Stimulated activated CD4-positive, alpha-beta T cell treated with anti-CD3 and anti-CD28 coated beads, Interleukin-15, amount 100 ng/mL, for 24 hours (primary cell): ENCODE results near the gene AK8.
"Not testable (repeated sequence)": the region's sequence is repeated elsewhere in the genome, so short reads cannot be mapped to it uniquely, and the experiment has no call there.

Experiments used
- DNase-seq: peaks from one replicate; pipeline ENCODE4 v3.0.0-alpha.2; 2020

AK8 gene

DNA sequence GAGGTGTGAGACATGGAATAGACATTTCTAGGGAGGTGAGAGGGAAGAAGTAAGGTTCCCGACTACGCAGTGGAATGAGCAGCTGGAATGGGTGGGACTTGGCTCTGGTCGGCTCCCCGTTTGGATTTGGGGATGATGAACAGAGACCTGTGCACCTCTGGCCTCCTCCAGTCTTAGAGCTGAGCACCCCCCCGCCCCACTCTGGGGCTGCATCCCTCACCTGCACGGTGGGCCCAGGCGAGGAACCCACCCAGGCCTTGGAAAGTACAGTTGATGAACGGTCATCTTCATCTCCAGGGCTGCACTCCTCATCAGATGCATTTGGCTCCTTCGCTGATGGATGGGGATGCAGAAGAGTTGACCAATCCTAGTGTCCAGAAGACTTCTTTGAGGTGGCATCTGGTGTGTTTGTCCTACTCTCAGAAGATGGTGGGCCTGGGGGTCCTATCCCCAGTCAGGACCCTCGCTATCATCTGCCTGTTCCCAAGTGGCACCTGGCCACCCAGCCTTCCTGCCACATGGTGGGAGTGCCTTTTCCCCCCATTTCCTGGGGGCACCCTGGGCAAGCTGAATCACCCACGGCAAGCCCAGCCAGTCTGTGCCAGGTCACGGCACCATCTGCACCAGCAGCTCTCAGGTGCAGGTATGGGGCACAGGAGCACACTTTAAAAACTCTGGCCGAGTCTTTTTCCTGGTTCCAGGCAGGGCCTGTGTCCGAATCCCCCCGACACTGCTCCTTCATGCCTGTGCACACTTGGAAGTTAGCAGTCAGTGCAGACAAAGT lies 137.4 kb downstream of the AK8 start:
- no peak for DNase-seq

DNA sequence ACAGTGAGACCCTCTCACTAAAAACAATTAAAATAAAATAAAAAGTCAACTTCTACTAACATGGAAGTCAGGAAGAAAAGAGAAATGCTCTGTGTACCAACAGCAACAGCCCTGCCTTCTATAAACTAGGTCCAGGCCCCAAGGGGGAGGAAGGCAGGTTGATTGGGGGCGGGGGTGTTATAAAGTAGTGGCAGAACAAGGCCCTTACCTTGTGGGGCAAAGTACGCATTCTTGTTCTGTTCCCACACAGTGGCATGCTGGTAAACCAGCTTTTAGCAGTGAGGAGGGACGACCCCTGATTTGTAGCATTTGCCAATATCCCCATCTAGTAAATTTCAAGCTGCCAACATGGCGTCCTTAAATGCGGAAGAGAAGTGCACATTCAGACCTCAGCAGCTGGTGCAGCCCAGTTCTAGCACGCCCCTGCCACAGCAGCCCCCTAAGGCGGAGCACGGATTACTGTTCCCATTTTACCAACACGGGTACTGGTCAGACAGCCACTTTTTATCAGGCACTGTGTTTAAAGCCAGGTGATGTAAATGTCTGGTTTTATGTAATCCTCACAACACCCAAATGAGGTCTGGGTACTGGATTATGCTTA lies 138.3 kb downstream of the AK8 start:
- DNase-seq, result no peak

DNA sequence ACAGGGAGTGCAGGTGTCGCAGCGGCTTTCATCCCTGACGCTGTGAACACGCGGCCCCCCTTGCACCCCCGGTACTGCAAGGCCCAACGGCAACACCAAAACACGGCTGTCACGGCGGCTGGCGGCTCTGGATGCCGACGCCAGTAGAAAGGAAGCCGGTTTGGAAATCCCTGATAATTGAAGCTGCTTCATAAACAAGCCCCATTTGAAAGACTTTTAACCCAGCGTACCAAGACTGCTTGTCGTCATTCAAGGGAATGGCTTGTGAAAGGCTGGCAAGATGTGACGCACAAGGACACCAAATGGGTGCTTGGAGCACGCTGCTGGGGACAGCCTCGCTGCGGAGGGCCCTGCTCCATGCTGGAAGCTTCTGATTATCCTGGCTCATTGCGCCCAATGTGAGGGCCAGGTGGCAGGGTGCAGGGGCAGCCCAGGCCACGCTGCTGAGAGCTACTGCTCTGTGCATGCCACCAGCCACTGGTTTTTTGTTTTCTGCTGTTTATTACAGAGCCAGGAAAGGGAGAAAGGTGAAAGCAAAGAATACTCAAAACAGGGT lies 144.7 kb downstream of the AK8 start:
- no peak for DNase-seq

DNA sequence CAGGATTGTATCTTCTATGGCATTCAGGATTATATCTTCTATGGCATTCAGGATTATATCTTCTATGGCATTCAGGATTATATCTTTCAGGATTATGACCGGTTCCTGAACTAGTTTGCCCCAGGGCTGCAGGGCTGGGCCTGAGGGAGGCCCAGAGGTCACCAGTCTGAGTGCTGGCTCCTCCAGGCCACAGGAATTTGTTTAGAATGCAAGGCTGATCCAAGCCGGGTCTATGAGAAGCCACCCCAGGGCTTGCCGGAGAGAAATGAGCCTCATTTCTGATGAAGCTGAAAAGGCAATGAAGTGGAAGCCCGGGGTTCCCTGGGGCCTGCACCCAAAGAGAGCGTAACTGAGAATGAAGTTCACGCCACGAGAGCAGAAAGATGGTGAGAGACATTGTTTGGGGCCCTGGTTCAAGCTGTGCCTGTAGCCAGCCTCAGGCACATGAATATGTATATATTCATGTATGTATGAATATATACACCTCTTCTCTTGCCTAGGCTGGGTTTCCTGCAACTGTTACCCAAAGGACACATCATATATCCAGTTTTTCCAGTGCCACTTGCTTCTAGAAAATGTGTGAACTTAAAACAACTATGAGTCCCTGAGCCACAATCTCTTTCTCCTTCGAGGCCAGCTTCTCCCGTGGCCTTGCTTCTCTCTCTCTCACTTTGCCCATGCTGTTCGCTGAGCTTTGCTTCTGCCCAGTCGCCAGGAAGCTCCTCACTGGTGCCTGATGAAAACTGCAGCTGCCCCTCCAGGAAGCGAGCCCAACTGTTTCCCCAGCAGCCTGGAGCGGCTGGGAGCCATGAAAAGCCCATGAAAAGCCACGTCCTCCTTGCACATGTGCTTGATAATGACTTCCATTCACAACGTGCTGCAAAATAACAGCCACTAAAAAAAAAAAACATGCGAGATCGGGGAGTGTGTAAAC lies 145.5 kb downstream of the AK8 start:
- no peak for DNase-seq

DNA sequence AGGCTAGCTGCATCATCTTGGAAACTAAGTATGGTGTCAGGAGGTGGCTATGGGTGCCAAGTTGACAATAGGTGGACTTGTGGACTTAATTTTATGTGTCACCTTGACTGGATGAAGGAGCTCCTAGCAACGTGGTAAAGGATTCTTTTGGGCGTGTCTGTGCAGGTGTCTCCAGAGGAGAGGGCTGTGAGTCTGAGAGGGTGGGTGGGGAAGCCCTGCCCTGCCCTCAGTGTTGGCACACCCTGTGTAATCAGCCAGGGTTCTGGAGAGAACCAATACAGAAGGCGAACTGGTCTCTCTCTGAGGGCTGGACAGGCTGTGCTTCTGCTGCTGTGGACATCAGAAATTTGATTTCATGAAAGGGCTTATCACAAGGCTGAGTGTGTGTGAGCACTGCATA lies 146.9 kb downstream of the AK8 start:
- no peak for DNase-seq

DNA sequence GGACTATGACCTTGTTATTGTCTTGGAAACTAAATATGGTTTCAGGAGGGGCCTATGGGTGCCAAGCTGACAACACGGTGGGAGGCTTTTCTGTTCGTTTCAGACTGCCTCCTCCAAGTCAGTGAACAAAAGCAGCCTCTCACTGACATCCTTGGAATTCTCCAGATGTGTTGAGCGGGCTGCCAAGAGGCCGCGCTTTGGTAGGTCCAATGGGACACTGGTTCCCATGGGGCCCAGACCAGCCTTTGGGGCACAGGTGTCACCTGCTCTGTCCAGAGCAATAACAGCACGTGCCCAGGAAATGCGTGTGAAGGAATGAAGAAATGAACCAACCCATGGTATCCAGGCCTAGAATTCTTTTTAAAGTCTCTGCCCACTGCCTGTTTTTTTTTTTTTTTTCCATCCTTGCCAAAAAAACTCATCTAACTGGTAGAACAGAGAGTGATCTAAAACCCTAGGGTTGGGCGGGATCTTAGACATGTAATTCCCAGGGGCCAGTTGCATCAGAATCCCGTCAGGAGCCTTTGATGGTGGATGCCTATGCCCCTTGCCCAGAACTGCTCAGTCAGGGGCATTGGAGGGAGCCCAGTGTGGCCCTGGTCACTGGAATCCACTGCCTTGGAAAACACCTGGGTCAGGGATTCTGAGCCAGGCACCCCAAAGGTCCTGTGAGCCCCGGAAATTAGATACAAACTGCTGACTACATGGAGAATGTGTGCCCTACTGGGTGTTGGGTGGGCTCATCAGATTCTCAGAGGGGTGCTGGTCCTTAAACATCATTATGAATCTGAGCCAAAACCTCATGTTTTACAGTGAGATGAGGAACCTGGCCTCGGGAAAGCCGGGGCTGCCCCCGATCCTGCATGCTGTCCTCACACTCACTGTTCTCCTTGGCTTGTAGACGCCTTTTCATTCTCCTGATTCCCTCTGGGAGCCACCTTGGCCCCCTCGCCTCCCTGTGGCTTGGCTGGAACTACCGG lies 147.7 kb downstream of the AK8 start:
- DNase-seq, result no peak

DNA sequence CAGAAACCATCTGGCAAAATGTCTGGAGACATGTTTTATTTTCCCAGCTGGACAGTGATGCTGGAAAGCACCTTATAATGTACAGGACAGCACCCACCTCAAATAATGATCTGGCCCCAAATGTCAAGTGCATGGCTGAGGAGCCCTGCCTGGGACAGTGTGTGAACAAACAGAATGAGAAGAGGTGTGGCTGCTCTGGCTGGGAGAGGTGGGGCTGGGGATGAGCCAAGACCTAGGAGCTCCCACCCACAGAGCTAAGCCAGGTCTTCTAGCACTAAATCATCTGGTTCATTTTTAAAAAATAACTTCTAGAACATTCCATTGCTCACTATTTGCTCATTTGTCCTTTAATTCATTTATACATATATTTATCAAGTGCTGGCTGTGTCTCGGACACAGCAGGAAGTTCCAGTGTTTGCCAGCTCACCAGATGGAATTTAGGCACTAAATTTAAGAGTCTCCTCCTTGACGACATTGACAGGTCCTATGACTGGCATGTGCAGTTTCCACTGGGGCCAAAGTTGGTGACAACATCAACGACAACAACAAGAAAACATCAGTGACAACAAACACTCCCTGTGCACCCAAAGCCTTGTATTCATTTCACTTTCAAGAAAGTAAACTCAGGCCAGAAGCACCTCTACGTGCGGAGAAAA lies 148.7 kb downstream of the AK8 start:
- DNase-seq, result no peak

DNA sequence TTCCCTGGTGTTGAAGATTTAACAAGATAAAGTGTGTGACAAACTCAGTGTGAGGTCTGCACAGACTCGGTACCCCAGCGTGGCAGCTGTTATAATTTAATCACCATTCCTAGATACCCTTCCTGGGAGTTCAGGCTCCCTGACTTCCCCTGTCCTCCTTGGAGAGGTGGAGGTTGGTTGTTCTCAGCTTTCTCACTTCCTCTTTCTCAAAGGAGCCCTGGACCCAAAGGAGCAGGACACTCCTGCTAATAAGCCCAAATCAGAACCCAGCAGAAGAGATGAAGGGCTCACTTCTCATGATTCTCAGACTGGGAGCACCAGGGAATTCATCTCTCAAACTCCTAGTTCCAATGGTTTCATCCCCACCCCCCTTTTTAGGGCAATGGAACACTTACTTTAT lies 149.6 kb downstream of the AK8 start:
- DNase-seq, result no peak

DNA sequence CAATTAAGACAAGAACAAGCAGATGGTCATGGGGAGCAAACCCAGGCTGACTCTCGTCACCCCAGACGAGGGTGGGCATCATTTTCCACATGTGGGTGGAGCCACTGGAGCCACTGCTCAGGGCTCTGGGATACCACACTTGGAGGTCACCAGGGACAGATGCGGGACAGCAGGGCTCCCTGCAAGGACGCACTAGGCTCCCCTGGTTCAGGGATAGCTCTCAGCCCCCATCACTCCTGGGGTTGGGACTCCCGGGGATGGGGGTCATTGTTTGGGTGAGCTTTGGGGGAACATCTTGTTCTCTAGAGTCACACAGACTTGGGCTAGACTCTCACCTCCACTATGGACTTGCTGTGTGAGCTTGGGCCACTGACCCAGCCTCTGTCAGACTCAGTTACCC lies 150.0 kb downstream of the AK8 start:
- no peak for DNase-seq

DNA sequence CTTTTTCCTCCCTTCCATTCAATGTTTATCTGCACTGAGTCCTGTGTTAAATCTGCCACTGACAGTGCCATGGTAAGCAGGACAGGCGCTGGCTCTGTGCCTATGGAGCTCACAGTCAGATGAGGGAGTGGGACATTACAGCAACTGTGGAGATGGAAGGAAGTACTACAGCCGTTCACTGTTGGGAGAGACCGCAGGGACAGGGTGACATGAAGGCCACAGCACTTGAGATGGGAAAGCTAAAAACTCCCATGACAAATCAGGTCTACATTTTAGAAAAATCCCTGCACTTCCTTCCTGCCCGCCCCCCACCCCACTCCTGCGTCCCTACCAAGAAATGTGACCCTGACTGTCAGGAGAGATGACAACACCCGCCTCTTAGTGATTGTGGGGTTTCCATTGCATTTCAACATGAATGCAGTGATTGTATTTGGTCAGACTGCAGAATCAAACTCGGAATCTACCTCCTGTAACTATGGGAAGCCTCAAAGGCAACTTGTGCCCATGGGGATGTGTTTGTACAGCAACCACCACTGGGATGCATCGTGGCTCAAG lies 151.4 kb downstream of the AK8 start:
- DNase-seq, result no peak

DNA sequence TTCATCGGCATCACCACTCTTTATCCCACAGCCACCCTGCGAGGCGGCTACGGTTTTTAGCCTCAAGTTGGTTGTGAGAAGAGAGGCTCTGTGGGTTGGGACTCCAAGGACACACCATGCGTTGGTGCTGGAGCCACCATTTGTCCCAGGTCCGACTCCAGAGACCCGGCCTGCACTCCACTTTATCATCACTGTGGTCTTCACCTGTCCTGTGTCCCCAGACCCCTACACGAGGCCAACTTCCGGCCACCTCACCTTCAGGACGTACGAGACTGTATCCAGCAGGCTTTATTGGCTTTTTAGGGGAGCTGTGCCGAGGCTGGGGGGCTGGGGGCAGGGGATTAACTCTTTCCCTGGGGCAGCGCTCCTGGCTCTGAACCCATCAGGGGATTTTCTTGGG lies 152.8 kb downstream of the AK8 start:
- no peak for DNase-seq

DNA sequence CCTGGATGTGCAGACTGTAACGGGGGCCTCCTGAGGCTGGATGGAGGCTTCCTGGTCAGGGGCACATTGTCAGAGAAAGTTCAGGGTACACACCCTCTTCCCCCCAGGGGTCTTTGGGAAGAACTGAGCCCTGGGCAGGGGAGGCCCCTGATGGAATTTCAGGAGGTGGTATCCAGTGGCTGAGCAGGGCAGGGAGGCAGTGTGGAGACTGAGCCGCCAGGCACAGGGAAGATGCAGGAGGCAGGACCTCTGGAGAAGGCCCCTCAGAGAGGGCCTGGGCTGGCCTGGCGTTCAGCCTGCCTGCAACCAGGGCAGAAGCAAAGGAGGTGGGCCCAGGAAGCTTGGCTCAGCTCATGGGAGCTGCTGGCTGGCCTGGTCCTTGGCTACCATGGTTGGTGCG lies 154.3 kb downstream of the AK8 start:
- DNase-seq, result no peak

DNA sequence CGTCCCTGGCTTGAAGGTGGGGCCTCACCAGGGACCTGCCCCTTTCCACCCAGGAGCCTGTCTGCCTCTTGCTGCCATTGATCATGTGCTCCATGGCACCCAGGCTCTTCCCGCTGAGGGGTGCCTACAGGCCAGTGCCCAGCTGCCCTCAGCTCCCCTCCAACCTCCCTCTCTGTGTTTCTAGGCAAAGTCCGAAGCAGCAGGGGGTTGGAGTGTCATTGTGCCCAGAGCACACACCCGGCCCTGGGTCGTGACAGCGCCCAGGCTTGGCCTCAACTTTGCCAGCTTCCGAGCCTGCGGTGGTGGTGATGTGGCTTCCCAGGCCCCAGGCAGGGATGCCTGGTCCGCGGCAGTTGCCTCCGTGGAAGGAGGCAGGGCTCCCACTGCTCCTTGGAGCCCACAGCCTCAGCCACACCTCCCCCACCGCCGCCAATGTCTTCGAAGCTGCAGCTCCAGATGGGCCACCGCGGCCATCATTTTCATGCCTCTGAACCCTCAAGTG lies 155.5 kb downstream of the AK8 start:
- no peak for DNase-seq

DNA sequence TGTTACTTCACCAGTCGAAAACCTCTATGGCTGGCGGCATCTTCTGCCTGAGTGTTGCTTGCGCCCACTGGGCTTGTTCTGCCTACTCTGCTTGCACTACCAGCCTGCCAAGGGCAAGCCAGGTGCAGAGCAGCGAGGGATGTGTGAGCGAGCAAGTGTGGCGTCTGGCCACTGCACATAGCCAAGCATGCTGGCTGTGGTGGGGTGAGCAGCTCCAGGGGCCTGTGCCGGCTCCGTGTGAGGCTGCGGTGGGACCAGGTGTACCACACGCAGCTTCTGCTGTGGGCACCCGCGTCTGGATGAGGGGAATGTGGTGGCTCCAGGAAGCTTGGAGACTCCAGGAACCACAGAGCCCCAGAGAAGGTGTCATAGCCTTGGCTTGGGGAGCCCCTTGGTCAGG lies 156.4 kb downstream of the AK8 start:
- no peak for DNase-seq

DNA sequence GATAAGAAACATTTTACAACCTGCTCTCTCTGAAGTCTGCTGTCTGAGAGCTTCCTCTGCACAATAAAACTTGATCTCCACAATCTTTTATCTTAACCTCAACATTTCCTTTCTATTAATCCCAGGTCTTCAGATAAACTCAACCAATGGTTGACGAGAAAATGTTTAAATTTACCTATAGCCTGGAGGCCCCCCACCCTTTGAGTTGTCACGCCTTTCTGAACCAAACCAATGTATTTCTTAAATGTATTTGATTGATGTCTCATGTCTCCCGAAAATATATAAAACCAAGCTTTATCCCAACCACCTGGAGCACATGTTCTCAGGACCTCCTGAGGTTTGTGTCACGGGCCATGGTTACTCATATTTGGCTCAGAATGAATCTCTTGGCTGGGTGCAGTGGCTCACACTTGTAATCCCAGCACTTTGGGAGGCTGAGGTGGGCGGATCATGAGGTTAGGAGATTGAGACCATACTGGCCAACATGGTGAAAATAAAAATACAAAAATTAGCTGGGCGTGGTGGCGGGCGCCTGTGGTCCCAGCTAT lies 159.6 kb downstream of the AK8 start:
- DNase-seq, result not testable (repeated sequence)

DNA sequence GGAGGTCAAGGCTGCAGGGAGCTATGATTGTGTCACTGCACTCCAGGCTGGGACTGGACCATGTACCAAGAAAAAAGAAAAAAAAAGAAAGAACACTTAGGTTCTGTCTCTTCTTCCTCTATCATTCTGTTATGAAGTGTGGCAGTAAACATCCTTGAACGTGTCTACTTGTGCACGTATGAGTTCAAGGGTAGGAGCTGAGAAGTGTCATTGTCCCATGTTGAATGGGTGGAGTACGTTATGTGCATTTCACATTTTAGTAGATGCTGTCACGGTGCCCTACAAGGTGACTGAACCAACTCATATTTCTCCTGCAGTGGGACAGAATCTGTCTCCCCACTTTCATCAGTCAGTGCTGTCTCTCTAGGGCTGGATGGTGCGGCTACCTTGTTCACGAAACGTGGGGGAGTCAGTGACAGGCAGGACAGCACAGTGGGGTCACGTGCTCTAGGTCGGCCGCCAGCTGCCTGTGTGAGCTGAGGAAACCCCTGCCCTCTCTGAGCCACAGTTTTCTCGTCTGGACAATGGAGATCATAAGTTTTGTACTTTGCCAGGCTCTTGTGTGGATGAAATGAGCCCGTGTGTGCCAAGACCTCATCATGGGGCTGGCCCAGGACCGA lies 160.6 kb downstream of the AK8 start:
- no peak for DNase-seq

DNA sequence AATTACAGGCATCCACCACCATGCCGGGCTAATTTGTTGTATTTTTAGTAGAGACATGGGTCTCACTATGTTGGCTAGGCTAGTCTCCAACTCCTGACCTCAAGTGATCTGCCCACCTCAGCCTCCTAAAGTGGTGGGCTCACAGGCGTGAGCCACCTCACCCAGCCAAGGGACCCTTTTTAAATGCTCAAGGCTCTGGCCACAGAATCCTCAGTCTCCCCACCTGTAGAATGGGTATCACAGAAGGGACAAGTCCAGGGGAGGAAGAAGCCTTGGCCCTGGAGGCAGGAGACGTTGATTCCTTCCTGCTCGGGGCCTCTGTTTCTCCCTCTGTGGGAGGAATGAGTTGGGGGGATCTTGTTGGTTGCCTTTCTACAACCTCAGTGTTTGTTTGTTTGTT lies 162.1 kb downstream of the AK8 start:
- no peak for DNase-seq

DNA sequence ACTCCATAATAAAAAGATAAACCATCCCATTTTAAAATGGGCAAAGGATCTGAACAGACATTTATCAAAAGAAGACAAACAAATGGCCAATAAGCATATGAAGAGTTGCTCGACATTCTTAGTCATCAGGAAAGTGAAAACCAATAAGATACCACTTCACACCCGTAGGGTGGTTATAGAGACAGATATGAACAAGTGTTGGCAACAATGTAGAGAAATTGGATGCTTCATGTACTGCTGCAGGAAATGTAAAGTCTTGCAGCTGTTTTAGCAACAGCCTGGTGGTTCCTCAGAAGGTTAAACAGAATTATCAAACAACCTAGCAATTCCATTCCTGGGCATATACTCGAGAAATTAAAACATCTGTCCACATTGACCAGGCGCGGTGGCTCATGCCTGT lies 165.3 kb downstream of the AK8 start:
- DNase-seq, result no peak

DNA sequence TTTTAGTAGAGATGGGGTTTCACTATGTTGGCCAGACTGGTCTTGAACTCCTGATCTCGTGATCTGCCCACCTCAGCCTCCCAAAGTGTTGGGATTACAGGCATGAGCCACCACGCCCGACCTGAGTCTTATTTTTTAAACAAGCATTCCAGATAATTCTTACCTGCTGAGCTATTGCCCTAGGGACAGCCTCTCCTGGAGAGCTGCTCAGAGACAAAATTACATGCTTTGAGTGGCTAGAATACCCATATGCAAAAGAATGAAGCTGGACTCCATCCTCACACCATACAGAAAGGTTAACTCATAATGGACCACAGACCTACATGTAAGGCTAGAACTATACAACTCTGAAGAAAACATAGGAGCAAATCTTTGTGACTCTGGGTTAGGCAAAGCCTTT lies 166.2 kb downstream of the AK8 start:
- no peak for DNase-seq

DNA sequence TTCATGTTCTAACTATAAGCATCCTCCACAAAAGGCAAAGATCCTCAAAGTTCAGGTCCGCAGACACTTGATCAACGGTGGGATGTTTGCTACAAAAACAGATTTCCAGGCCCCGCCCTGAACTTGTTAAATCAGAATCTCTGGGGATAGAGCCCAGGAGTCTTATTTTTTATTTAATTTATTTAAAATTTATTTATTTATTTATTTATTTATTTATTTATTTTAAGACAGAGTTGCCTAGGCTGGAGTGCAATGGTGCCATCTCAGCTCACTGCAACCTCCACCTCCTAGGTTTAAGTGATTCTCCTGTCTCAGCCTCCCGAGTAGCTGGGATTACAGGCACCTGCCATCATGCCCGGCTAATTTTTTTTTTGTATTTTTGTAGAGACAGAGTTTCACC lies 166.9 kb downstream of the AK8 start:
- DNase-seq, result not testable (repeated sequence)
